Middle frontal gyrus (tissue), 1 donor: ENCODE results near the gene C14orf119.

ENCODE experiments used
- DNase-seq: peaks from one replicate; pipeline ENCODE4 v3.0.0-alpha.2; 2015; ENCODE audit warnings: low spot score; ENCODE audit errors: extremely low spot score

C14orf119 gene

GRCh38 chr14:23060536-23061260, 34.6 kb upstream of the C14orf119 start:
- no peak for DNase-seq

GRCh38 chr14:23062002-23062401, 33.3 kb upstream of the C14orf119 start:
- no peak for DNase-seq

DNA sequence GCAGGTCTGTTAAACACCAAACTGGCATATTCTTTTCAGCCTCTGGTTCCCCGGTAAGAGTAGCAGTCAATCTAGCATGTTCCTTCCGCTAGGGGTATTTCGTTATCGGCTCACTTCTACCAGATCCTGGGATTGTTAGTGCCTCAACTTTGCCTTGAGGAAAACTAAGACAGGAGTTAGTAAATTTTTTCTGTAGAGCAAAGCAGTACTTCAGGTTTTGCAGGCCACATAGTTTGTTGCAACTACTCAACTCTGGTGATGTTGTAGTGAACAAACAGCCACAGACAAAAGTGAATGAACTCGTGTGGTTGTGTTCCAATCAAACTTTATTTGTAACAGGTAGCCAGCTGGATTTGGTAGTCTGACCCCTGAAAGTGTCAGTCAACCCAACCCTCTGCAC, 31.7 kb upstream of the C14orf119 start:
- no peak for DNase-seq

GRCh38 chr14:23066368-23066767, 28.9 kb upstream of the C14orf119 start:
- no peak for DNase-seq

GRCh38 chr14:23066855-23067744, 28.2 kb upstream of the C14orf119 start:
- no peak for DNase-seq

- no peak for DNase-seq
Observed at GRCh38 chr14:23067847-23068788, 27.2 kb upstream of the C14orf119 start.

GRCh38 chr14:23068789-23069412, 26.4 kb upstream of the C14orf119 start:
- peak; percentile 86 for DNase-seq

DNA sequence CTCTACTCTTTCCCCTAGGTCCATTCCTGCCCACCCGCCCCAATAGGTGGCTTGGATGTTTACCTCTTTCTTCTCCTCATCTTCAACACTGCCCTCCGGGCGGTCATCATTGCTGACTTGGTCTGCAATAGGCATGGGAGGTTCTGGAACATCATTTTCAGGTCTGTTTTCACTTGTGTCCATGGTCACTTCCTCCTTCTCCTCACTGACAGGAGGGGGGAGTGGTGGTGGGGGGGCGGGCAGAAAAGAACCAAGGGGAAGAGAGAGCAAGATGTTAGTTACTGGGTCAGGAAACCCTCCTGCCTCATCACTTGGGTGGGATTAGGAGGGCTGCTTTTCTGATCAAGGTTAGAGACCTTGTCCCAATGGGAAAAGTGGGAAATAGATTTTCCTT, 25.9 kb upstream of the C14orf119 start:
- DNase-seq, result no peak

DNA sequence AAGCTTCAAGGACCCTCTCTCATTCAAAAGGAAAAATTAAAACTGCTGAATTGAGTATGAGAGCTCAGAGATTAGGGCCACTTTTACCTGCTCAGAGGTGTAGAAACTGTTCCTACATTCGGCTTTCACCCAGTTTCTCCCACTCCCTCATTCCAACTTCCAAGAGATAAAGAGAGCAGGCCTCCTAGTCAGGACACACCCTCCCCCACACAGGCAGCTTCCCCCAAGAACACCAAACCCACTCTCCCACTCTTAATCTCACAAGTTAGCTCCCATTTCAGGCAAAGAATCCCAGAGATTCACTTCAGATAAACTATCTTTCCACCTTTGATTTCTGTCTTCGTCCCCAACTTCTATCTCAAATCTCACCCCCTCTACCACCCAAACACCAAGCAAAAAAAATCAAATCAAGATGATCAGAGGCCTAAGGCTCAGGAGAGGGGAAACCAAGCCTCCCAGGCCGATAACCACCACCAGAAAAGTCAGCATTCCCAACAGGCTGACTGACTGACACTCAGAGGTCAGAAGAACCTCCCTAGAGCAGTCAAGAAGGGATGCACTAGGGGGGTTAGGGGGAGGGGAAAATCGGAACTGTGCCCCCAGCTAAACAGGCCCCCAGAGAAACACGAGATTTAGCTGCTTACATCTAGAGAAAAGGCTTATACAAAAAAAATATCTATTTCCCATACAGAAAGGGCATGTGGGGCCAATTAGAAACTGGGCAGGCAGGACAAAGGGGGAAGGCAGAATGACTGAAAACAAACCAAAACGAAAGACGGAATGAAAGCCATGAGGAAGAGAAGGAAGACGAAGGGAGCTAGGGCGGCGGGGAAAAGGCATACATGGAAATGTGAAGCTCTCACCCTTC, 24.8 kb upstream of the C14orf119 start:
- DNase-seq, result no peak

DNA sequence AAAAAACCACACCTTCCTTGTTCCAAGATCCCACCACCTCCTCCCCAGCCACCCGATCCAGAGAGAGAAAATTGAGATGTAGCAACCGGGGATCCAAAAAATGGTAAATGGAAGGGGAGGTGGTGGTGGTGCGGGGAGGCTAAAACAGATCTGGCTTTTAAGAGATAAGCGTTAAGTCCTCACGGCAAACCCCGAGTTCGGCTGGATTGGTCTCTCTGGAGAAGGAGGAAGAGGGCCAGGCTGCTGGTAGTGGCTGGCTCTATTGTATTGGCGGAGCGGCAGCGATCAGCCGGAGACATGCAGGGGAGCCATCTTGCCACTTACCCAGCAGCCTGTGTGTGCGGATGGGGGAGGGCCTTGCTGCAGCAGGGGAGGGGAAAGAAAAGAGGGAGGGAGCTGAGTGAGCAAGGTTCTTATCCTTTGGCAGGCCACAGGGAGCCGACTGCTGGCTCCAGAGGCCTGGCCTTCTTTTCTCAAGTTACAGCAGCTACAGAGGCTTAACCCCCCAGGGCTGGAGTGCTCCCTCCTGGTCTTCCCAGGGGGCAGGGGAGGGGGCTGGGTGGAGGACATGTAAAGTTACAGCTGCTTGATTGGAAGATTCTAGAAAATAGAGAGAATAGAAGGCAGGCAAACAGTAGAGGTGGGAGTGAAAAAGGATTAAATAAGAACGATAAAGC, 23.9 kb upstream of the C14orf119 start:
- peak; percentile 54 for DNase-seq

- DNase-seq, result no peak
Observed at GRCh38 chr14:23071921-23072539, 23.3 kb upstream of the C14orf119 start.

- DNase-seq, result no peak
Observed at GRCh38 chr14:23074906-23075305, 20.4 kb upstream of the C14orf119 start.

DNA sequence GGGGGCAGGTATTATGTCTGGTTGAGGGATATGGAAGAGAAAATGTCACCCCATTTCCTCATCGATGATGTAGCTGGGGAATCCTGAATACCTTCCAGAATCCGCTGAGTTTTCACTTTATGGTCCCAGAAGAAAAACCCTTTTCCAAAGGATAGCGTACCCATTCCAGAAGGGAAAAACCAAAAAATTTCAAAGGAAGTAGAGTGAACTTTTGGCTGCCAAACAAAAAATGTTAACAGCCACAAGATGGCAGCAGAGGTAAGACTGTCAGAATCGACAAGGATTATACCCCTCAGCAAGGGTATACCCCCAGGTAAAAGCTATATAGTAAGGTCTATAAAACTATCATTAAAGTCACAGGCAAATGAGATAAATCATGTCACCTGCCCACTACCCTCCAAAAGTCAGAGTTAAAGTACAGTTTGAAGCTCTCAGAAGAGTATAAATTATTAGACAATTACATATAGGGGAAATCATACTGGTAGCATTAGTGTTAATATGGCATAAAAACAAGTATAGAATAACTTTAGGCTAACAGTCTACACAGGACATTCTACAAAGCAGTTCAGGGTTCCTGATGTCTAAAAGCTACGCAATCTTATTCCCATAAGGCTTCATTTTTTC, 18.4 kb upstream of the C14orf119 start:
- DNase-seq, result no peak

- no peak for DNase-seq
Observed at GRCh38 chr14:23077962-23078361, 17.3 kb upstream of the C14orf119 start.

- no peak for DNase-seq
Observed at GRCh38 chr14:23078692-23079116, 16.6 kb upstream of the C14orf119 start.

DNA sequence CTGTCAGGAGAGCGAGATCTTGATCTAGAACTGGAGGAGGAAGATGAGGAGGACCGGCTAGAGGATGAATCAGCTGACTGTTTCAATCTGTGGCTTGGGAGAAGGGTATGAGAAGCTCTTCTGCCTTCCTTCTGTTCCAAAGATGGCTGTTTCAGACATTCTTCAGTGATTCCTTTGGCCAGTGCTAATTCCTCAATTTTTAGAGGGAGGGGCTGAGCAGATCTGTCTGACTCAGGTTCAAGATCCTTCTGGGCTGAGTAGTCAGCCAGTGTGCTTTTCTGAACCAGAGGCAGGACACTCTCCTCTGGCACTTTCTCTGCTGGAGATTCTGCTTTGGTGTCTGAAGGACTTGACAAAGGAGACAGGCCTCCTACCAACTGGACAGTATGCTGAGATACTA, 15.6 kb upstream of the C14orf119 start:
- no peak for DNase-seq

GRCh38 chr14:23080474-23080873, 14.8 kb upstream of the C14orf119 start:
- no peak for DNase-seq

DNA sequence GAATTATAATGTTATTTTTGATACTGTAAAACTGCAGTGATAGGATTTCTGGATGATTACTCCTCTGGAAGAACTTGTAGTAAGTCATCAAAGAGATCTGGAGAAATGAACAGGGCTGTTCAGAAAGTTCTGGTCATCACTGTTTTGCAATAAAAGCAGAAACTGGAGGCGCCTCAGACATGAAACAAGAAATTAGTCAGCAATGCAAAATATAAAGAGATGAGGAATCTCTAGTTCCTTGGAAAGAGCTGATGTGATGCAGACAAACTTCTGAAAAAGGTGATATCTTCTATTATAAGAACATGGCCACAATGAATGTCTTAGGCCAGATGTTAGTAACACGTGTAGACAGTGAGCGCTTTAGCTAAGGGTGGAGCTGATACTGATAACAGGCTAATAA, 9.8 kb upstream of the C14orf119 start:
- no peak for DNase-seq

DNA sequence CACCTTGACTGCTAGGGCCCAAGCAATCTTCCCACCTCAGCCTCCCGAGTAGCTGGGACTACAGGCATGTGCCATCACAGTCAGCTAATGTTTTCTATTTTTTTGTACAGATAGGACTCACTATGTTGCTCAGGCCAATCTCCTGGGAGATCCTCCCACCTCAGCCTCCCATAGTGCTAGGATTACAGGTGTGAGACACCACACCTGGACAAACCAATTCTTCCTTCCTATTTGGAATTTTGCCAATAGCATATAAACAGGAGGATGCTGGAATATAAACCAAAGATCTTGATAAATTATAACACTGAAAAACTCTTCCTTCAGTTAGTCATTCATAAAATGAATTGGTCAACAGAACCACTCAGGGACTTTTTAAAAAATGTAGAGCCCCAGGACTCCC, 8.7 kb upstream of the C14orf119 start:
- DNase-seq, result no peak
